ENCODE results near the gene PTPN3.
"Not testable (repeated sequence)": the region's sequence is repeated elsewhere in the genome, so short reads cannot be mapped to it uniquely, and the experiment has no call there.

PTPN3 gene, protein sequence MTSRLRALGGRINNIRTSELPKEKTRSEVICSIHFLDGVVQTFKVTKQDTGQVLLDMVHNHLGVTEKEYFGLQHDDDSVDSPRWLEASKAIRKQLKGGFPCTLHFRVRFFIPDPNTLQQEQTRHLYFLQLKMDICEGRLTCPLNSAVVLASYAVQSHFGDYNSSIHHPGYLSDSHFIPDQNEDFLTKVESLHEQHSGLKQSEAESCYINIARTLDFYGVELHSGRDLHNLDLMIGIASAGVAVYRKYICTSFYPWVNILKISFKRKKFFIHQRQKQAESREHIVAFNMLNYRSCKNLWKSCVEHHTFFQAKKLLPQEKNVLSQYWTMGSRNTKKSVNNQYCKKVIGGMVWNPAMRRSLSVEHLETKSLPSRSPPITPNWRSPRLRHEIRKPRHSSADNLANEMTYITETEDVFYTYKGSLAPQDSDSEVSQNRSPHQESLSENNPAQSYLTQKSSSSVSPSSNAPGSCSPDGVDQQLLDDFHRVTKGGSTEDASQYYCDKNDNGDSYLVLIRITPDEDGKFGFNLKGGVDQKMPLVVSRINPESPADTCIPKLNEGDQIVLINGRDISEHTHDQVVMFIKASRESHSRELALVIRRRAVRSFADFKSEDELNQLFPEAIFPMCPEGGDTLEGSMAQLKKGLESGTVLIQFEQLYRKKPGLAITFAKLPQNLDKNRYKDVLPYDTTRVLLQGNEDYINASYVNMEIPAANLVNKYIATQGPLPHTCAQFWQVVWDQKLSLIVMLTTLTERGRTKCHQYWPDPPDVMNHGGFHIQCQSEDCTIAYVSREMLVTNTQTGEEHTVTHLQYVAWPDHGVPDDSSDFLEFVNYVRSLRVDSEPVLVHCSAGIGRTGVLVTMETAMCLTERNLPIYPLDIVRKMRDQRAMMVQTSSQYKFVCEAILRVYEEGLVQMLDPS

DNA sequence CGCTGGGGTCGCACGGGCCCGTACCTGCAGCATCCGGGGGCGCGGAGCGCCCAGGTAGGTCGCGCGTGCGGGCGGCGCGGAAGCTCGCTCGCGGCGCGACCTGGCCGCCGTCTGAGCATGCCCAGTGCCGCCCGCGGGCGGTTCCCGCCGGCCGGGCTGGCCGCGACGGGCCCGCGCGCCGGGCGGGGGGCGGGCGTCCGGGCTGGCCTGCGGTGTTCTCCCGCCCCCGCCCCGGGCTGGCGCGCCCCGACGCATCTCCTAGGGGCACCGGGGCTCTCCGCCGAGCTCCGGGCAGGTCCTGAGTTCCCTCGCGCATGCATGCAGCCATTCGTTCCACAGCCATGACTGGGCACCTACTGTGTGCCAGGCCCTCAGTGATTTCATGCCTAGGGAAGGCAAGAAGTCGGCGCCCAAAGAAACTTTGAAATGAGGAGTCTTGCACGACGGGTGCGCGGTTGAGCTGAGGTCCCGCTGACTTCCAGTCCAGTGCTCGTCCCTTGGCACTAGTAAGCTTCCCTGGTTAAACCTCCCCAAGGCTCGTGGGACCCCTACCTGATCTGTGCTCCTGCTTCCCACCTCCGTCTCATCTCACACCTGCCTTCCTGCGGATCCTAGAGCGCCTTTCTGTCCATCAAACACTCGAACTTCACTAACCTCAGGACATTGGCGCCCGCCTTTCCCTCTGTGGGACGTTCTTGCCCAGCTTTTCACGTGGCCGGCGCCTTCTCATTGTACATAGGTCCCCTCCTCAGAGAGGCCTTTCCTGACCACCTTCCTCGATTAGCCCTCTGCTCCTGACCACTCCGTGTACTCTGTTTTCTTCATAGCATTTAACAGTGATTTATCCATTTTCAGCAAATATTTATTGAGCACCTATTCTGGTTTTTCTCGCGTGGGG lies at the start of gene PTPN3:
TSS of gene PTPN3 (minus strand) at position 113 of the 898 bp plus-strand sequence. CDS start 34,873 bp downstream, outside the sequence.
- FAIRE-seq, result no peak
- no peak for DNase-seq (ENCODE audit: insufficient read length, low spot score)
- no peak for TF ChIP-seq CTCF (IDR thresholded peaks at IDR 0.05; ENCODE audit: insufficient read depth, missing control alignments)

DNA sequence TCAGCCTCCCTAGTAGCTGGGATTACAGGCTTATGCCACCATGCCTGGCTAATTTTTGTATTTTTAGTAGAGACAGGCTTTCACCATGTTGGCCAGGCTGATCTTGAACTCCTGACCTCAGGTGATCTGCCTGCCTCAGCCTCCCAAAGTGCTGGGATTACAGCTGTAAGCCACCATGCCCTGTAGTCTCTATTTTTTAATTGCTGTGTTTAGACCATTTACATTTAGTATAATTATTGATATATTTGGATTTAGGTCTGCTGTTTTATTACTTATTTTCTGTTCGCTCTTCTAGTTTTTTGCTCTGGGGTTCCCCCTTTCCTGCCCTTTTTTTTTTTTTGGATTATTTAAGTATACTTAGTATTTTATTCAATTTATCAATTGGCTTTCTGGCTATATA lies 46.8 kb upstream of the PTPN3 start:
- not testable (repeated sequence) for DNase-seq (ENCODE audit: insufficient read length, low spot score); FAIRE-seq

- DNase-seq (ENCODE audit: insufficient read length, low spot score) (no peak), FAIRE-seq (no peak)
- TF ChIP-seq CTCF (IDR thresholded peaks at IDR 0.05; ENCODE audit: insufficient read depth, missing control alignments), result no peak
Observed at GRCh38 chr9:109542922-109543321, 44.8 kb upstream of the PTPN3 start.

DNA sequence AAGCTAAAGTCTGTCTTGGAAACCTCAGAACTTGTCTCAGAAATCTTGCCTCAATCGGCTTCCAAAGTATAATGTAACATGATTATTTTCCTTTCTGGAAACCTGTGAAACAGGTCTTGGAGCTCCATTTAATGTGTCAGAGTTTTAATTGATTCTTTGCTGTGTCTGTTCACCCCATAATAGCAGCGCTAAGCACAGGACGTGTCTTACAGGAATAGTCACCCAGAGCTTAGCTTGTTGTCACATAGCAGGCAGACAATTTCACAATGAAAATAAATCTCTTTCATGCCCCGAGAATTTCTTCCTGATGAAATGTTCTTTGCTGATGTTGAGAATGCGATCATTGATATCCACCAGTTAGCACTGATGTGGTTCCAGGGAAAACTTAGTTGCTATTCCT lies 40.2 kb upstream of the PTPN3 start:
- FAIRE-seq (no peak), DNase-seq (ENCODE audit: insufficient read length, low spot score) (no peak)
- no peak for TF ChIP-seq CTCF (IDR thresholded peaks at IDR 0.05; ENCODE audit: insufficient read depth, missing control alignments)

DNA sequence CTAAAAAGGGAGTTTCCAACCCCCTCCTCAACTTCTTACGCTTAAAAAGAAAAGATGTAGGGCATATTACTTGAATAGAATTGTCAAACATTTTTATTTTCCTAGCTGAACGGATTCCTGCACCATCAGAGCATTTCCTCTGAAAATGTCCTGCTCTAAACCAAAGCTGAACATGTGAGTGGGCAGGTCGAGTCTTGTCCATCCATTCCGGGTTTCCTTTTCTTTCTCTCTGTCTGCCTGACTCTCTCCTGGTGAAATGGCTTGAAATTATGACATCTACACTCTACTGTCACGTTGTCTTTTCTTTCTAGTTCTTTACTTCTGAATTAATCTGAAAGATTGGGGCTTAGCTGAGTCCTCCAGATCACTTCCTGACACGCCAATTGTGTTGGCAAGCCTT lies 39.2 kb upstream of the PTPN3 start:
- no peak for TF ChIP-seq CTCF (IDR thresholded peaks at IDR 0.05; ENCODE audit: insufficient read depth, missing control alignments)
- DNase-seq (ENCODE audit: insufficient read length, low spot score), result no peak

GRCh38 chr9:109536859-109537258 lies 38.8 kb upstream of the PTPN3 start:
- TF ChIP-seq CTCF (IDR thresholded peaks at IDR 0.05; ENCODE audit: insufficient read depth, missing control alignments), result no peak

More for the DNA sequence above, 39.2 kb upstream of the PTPN3 start:
- no peak for FAIRE-seq

GRCh38 chr9:109535365-109535764 lies 37.3 kb upstream of the PTPN3 start:
- TF ChIP-seq CTCF (IDR thresholded peaks at IDR 0.05; ENCODE audit: insufficient read depth, missing control alignments), result no peak
- no peak for DNase-seq (ENCODE audit: insufficient read length, low spot score)
- FAIRE-seq, result no peak

More at GRCh38 chr9:109536859-109537258, 38.8 kb upstream of the PTPN3 start:
- FAIRE-seq, result no peak
- no peak for DNase-seq (ENCODE audit: insufficient read length, low spot score)
